PC-9 (cell line): ENCODE data around the gene FMO2. TPM values are rescaled to one million over a fixed set of nuclear protein-coding genes. Genes with fewer than 3 reads are reported as not detected.

Source experiments
- BruUV-seq: library from RNA; stranded (reverse); fragments of 400-500 nt; replicated peaks from 2 replicates; lab custom pipeline; 2021; lab: Mats Ljungman, UMichigan
- CTCF ChIA-PET: fragments of 300-600 bp; sonication (Branson Sonifier 250); formaldehyde crosslinking; loops from one replicate; lab custom pipeline; 2022; ENCODE audit warnings: antibody characterized with exemption; lab: Charles Lee
- POLR2A ChIA-PET: fragments of 300-600 bp; sonication (Branson Sonifier 250); formaldehyde crosslinking; loops from one replicate; lab custom pipeline; 2022; ENCODE audit warnings: antibody characterized with exemption; ENCODE audit not compliant: unreplicated experiment; lab: Charles Lee
- DNase-seq, 2 experiments: peaks; one replicate each; pipeline versions ENCODE4 v3.0.0 to v3.0.0-alpha.2; 2015 to 2022; ENCODE audit warnings: mixed read lengths in 1 of 2
- H2AFZ ChIP-seq: fragments of 200-600 bp; sonication (generic); 2 replicates; pipeline ENCODE4 v1.8.1; 2017; ENCODE audit warnings: antibody characterized with exemption
- H3F3A ChIP-seq: fragments of 200-600 bp; sonication (generic); 2 replicates; pipeline ENCODE4 v1.8.1; 2017; ENCODE audit warnings: antibody characterized with exemption, mild to moderate bottlenecking, low read depth; ENCODE audit not compliant: insufficient read depth
- H3K27ac ChIP-seq: fragments of 200-600 bp; sonication (generic); 2 replicates; pipeline ENCODE4 v1.6.1; 2016; ENCODE audit warnings: mixed run types
- H3K27me3 ChIP-seq: fragments of 200-600 bp; sonication (generic); 2 replicates; pipeline ENCODE4 v1.6.1; 2016; ENCODE audit warnings: low read depth, mixed run types; ENCODE audit not compliant: insufficient read depth
- H3K36me3 ChIP-seq: fragments of 200-600 bp; sonication (generic); 2 replicates; pipeline ENCODE4 v1.6.1; 2016; ENCODE audit warnings: low read depth, mixed run types
- H3K4me1 ChIP-seq: fragments of 200-600 bp; sonication (generic); replicated peaks from 2 replicates; pipeline ENCODE4 v1.6.1; 2016; ENCODE audit warnings: mixed run types; ENCODE audit not compliant: insufficient read depth
- H3K4me2 ChIP-seq: fragments of 200-600 bp; sonication (generic); 2 replicates; pipeline ENCODE4 v1.6.1; 2017; ENCODE audit warnings: mixed run types
- H3K4me3 ChIP-seq: fragments of 200-600 bp; sonication (generic); 2 replicates; pipeline ENCODE4 v1.6.1; 2016; ENCODE audit warnings: mixed run types
- H3K79me2 ChIP-seq: fragments of 200-600 bp; sonication (generic); 2 replicates; pipeline ENCODE4 v1.6.1; 2017; ENCODE audit warnings: low read depth, mixed run types
- H3K9me2 ChIP-seq: fragments of 200-600 bp; sonication (generic); 2 replicates; pipeline ENCODE4 v1.8.1; 2017; ENCODE audit warnings: mild to moderate bottlenecking; ENCODE audit not compliant: insufficient read depth
- H3K9me3 ChIP-seq: fragments of 200-600 bp; sonication (generic); 2 replicates; pipeline ENCODE4 v1.8.1; 2016; ENCODE audit warnings: low read depth; ENCODE audit not compliant: insufficient read depth
- H4K20me1 ChIP-seq: fragments of 200-600 bp; sonication (generic); 2 replicates; pipeline ENCODE4 v1.8.1; 2017; ENCODE audit not compliant: insufficient read depth
- EZH2 ChIP-seq: fragments of 200-600 bp; sonication (generic); IDR thresholded peaks from 2 replicates; pipeline ENCODE4 v1.8.0; 2017; ENCODE audit warnings: antibody characterized with exemption, low read depth
- intact Hi-C: fragments of 100-400 bp; cut with micrococcal nuclease; formaldehyde crosslinking; loops from one replicate; pipeline ENCODE4 v1.10.0; 2022; ENCODE audit not compliant: unreplicated experiment
- total RNA-seq: library from RNA; stranded (reverse); gene quantifications from 2 replicates; pipeline ENCODE4 v1.2.3, GENCODE V29; 2021
- TF ChIP-seq, protein P1 (sequence below): fragments of 200-600 bp; sonication (generic); conservative IDR thresholded peaks from 2 replicates; pipeline ENCODE4 v1.6.1; 2017; ENCODE audit warnings: mixed run types, antibody characterized with exemption, mild to moderate bottlenecking, moderate library complexity

The FMO2 gene
- total RNA-seq, 1 experiment from 2014 or later = not detected

DNA sequence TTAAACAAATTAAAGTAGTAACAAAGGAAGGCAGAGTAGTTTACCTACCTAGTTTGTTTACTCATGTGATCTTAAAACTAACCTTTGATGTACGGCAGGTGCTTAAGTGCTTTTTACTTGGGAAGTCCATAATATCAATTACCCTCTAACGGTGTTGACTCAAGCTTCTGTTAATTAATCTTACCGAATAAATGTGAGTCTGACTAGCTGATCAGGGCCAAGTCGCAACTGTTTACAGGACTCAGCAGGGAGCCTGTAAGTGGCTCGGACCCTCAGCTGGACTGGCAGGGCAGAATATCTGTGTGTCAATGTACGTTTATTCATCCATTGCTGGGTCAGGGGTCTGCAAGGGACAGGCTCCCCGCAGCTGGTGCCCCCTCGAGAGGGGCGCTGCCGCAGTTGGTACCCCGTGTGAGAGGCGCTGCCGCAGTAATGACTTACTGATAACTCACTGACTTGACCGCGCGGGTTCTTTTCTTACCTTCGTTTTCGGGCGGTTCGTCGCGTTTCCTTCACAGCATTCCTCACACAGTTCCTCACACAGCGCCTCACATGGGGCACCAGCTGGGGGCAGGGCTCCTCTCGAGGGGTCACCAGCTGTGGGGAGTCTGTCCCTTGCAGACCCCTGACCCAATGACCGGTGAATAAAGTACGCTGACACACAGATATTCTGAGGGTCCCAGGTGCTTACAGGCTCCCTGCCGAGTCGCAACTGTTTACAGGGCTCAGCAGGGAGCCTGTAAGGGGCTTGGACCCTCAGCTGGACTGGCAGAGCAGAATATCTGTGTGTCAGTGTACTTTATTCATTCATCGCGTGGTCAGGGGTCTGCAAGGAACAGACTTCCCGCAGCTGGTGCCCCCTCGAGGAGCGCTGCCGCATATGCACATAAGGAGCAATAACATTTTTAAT, 66.2 kb downstream of the FMO2 start:
- peaks cover 5% of the 10 kb centered on the region for H3K27me3 ChIP-seq

DNA sequence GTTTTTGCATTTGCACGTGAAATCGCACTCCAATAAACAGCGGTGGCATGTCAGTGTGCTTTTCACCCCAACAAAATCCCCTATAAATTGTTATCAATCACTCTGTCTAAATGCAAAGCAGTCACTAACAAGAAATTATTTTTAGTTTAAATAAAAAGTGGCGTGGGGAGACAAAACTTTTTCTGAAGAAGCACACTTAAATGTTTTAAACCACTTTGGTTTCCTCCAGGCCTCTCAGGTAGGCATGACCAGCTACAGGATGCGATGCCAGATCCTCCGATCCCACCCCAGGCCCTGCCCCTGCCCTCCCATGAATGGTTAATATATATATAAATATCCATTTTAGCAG, 66.8 kb downstream of the FMO2 start:
- Histone ChIP-seq H3K9me3 (no peaks in the 10 kb centered on the region), H4K20me1 (no peaks in the 10 kb centered on the region), H2AFZ (no peak overlapping the region), H3K4me1 (no peaks in the 10 kb centered on the region), H3K27me3 (peaks cover 5% of the 10 kb centered on the region), H3K9me2 (no peaks in the 10 kb centered on the region), H3K36me3 (no peaks in the 10 kb centered on the region), H3F3A (no peaks in the 10 kb centered on the region), H3K27ac (no peak overlapping the region), H3K4me3 (no peak overlapping the region), H3K79me2 (no peaks in the 10 kb centered on the region), H3K4me2 (no peak overlapping the region)
- ChIA-PET CTCF (no interaction called here), POLR2A (no interaction called here)
- intact Hi-C loops = loop anchor here (10.0 kb wide), 1 partner anchor 153 kb away; no protein-coding TSS in a partner anchor
- no TSS peak for BruUV-seq
- TF ChIP-seq EZH2 = no peak
- TF ChIP-seq, protein P1, sequence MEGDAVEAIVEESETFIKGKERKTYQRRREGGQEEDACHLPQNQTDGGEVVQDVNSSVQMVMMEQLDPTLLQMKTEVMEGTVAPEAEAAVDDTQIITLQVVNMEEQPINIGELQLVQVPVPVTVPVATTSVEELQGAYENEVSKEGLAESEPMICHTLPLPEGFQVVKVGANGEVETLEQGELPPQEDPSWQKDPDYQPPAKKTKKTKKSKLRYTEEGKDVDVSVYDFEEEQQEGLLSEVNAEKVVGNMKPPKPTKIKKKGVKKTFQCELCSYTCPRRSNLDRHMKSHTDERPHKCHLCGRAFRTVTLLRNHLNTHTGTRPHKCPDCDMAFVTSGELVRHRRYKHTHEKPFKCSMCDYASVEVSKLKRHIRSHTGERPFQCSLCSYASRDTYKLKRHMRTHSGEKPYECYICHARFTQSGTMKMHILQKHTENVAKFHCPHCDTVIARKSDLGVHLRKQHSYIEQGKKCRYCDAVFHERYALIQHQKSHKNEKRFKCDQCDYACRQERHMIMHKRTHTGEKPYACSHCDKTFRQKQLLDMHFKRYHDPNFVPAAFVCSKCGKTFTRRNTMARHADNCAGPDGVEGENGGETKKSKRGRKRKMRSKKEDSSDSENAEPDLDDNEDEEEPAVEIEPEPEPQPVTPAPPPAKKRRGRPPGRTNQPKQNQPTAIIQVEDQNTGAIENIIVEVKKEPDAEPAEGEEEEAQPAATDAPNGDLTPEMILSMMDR = no peak
- DNase-seq = no peak

More for the DNA sequence above, 66.2 kb downstream of the FMO2 start:
- no peak overlapping the region for H3K4me3 ChIP-seq
- H3K79me2 ChIP-seq = no peaks in the 10 kb centered on the region
- intact Hi-C loops = loop anchor here (10.0 kb wide), 1 partner anchor 154 kb away; no protein-coding TSS in a partner anchor
- TF ChIP-seq, protein P1 = no peak; the same call in 1 of the 2 replicates
- no peak for TF ChIP-seq EZH2
- no peaks in the 10 kb centered on the region for H4K20me1 ChIP-seq
- H3K9me3 ChIP-seq = no peaks in the 10 kb centered on the region
- H3K36me3 ChIP-seq = no peaks in the 10 kb centered on the region
- CTCF ChIA-PET = no interaction called here
- H3K4me2 ChIP-seq = peak overlapping the region; percentile 50
- no TSS peak for BruUV-seq
- H2AFZ ChIP-seq = no peak overlapping the region
- POLR2A ChIA-PET = no interaction called here
- H3K9me2 ChIP-seq = no peaks in the 10 kb centered on the region
- DNase-seq = no peak
- no peaks in the 10 kb centered on the region for H3F3A ChIP-seq
- no peaks in the 10 kb centered on the region for H3K4me1 ChIP-seq
- no peak overlapping the region for H3K27ac ChIP-seq

DNA sequence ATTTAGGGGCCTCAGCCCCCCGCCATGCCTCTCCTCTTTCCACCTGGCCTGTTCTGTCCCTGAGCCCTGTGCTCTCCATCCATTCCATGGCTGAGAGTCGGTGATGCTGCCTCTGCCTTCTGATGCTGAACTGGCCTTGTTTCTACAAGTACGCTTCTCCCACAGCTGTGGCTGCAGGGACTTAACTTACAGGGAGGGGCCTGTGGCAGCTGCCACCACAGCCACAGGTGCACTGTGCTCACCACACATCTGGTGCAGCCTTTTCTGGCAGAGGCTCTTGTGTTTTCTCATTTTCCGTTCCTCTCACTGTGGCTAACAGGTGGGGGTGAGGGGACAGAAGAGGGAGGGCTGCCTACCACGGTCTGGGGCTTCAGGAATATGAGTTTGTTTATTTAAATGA, 67.4 kb downstream of the FMO2 start:
- Histone ChIP-seq H3K4me3 (no peak overlapping the region), H3K4me2 (no peak overlapping the region), H3K27ac (no peak overlapping the region), H3K36me3 (no peaks in the 10 kb centered on the region), H3K27me3 (peaks cover 5% of the 10 kb centered on the region), H3K9me2 (no peaks in the 10 kb centered on the region), H3K79me2 (no peaks in the 10 kb centered on the region), H3K9me3 (no peaks in the 10 kb centered on the region), H4K20me1 (no peaks in the 10 kb centered on the region), H3F3A (no peaks in the 10 kb centered on the region), H2AFZ (no peak overlapping the region), H3K4me1 (no peaks in the 10 kb centered on the region)
- ChIA-PET CTCF (no interaction called here), POLR2A (no interaction called here)
- TF ChIP-seq, protein P1 = no peak
- no peak for TF ChIP-seq EZH2
- intact Hi-C loops = loop anchor here (10.0 kb wide), 1 partner anchor 152 kb away; no protein-coding TSS in a partner anchor
- no peak for DNase-seq
- BruUV-seq = no TSS peak
